HG03432 (cell line): ENCODE data around the gene ALCAM.

Experiments used
- ATAC-seq: cut with Tn5 transposase; IDR thresholded peaks from one replicate; pipeline ENCODE4 v1.9.1; 2021; ENCODE audit warnings: mild to moderate bottlenecking, moderate library complexity; ENCODE audit not compliant: unreplicated experiment

Gene ALCAM

DNA sequence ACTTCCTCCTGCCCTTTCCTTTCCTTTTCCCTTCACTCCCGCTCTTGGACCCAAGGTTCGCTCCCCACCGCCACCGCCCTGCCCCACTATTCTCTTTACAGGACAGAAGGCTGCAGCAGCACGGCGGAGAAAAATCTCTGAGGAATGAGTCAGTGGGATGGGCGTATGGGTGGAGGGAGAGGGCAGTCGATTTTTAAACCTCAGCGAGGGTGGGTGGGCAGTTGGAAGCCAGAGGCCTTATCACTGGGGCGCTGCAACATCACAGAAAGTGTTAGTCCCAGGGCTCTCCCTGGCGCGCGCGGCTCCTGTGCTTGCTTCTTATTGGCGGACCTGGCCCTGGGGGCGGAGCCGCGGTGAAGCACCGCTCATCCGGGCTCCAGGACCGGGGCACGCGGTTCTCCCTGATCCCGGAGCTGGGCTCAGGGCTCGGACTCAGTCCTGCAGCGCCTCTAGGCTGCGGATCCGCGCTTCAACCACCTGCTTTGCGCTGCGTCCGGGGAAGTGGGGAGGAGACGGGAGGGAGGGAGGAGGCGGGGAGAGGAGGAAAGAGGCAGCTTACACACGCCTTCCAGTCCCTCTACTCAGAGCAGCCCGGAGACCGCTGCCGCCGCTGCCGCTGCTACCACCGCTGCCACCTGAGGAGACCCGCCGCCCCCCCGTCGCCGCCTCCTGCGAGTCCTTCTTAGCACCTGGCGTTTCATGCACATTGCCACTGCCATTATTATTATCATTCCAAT lies at the start of gene ALCAM:
TSS of gene ALCAM (plus strand) at position 584 of the 737 bp plus-strand sequence.
- peak; percentile 61 for ATAC-seq

GRCh38 chr3:105317841-105318240 lies 48.9 kb upstream of the ALCAM start:
- no peak for ATAC-seq

- ATAC-seq, result peak; percentile 98
These were observed 44.0 kb upstream of the ALCAM start for GRCh38 chr3:105322570-105323273.

DNA sequence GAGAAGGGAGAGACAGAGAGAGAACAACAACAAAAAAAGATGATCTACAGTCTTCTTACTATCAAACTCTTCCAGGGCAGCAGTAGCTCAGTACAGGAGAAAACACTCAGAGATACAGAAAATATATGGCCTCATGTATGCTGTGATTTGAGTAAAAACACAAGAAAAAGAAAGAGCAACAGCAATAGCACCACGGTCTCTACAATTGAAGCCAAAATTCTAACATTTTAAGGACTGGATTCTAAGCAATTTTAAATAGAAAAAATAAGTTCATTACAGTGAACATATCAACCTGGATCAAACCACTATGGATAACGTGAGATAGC lies 43.5 kb upstream of the ALCAM start:
- no peak for ATAC-seq

DNA sequence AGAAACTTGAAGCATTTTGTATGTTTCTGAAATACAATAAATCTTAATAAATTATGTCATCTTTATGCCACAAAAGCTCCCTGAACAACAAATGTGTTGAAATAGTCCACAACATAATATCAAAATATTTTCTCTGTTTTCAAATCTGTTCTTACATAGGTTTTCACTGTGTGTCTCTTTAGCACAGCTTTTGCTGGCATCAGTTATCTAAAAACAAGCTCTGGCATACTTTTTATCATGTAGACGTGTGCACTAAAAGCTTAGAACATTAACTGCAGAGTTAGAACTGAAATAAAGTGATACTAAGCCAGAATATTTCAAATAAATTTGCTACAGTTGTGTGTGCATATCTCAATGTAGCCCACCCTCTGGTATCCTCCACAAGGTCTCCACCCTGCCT lies 41.8 kb upstream of the ALCAM start:
- ATAC-seq, result no peak

DNA sequence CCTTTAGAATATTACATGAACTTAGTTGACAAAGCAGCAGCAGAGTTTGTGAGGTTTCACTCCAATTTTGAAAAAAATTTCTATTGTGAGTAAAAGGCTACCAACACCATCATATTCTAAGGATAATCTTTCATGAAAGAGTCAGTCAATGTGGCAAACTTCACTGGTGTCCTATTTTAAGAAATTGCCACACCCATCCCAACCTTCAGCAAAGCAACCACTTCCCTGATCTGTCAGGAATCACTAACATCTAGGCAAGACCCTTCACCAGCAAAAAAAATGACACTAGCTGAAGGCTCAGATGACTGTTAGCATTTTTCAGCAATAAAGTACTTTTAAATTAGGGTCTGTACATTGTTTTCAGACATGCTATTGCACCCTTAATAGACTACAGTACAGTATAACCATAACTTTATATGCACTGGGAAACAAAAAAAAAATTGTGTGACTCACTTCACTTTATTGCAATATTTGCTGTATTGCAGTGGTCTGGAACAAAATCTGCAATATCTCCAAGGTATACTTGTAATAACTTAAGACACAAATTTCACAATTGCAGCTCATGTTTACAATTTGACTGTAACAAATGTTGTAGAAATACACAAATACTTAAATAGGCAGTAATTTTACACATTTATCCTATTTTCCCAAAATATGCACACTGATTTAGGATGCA lies 38.9 kb upstream of the ALCAM start:
- ATAC-seq, result no peak

DNA sequence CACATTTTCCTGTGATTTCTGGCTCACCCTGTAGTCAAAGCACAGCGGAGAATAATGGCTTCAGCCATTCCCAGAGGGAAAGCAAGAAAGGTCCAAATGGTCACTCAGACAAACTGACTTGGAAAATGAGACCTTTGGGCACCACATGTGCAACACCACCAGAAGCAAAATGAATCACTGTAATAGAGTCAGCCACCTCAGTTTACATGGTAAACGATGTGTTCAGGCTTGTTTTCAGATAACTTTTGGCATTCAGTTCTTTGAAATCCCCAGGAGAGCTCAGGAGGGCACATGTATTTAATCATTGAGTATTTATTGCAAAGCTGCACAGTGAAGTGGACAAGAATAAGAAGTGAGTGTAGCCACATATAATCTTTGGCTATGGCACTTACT lies 38.4 kb upstream of the ALCAM start:
- no peak for ATAC-seq

- ATAC-seq, result no peak
These were observed 33.7 kb upstream of the ALCAM start for GRCh38 chr3:105332961-105333360.

GRCh38 chr3:105334138-105334882 lies 32.4 kb upstream of the ALCAM start:
- peak; percentile 84 for ATAC-seq

- ATAC-seq, result no peak
These were observed 26.8 kb upstream of the ALCAM start for GRCh38 chr3:105339946-105340345.

DNA sequence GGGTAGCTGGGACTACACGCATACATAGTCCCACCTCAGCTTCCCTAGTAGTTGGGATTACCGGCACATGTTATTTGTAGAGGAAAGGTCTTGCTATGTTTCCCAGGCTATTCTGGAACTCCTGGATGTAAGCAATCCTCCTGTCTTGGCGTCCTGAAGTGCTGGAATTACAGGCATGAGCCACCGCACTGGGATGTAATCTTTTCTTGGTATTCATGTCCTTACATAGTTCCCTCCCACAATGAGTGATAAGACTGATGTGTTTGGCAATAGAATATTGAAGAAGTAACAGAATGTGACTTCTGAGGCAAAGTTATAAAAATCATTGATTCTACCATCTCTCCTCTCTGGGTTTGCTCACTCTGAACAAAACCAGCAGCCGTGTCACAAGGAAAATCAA lies 22.7 kb upstream of the ALCAM start:
- ATAC-seq, result no peak

DNA sequence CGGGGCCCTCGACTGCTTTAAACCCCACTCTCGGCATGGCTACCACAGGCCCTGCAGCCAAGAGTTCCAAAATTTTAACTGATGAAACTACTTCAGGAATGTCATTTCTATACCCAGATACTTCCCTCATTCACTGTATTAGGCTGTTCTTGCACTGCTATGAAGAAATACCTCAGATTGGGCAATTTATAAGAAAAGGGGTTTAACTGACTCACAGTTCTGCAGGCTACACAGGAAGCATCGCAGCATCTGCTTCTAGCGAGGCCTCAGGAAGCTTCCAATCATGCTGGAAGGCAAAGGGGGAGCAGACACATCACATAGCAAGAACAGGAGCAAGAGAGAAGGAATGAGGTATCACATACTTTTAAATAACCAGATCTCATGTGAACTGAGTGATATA lies 21.6 kb upstream of the ALCAM start:
- ATAC-seq, result no peak

GRCh38 chr3:105347625-105348302 lies 18.9 kb upstream of the ALCAM start:
- peak; percentile 83 for ATAC-seq

GRCh38 chr3:105348307-105348706 lies 18.4 kb upstream of the ALCAM start:
- no peak for ATAC-seq

DNA sequence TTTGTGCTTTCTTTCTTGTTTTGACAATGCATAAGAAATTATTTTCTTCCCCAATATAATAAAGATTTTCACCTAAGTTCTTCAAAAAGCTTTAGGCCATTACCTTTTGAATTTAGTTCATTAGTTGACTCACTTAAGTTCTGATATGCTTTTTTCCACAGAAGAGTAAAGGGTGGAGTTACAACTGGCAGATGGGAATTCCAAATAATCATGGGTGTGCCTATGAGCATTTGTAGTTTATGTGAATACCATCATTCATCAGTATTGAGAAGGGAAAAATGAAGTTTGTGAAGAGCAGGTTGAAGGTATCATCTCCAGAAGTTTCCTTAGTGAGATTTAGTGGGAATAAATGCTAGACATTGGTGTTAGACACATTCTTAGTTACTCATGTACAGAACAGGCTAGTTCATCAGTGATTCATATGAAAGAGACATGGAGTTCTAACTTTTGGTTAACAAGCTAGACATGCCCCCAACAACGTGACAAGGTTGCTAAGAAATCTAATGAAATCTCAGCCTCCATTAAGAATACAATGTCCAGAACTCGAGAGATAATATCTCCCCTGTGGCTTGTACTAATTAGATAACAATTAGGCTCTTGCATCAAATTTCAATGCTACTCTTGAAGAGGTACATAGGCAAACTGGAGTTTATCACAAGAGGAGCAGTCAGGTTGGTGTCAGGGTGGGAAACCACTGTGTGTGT lies 16.9 kb upstream of the ALCAM start:
- ATAC-seq, result no peak

DNA sequence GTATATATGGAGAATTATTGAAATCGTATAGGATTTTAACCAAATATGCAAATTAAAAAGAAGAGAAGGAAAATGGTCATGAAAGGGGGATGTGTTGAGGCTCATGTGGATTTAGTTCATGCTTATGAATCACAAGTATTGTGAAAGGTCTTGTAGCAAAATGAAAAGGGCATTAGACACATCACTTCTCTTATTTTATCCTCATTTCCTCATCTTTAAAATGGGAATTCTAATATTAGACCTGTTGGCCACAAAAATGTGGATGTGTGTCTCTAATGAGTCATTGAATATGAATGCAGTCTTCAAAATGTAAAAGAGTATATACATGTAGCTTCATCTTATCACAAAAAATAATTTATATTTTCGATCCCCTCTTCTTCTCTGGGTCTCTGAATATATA lies 14.9 kb upstream of the ALCAM start:
- ATAC-seq, result no peak

- ATAC-seq, result no peak
These were observed 13.7 kb upstream of the ALCAM start for GRCh38 chr3:105352976-105353375.

GRCh38 chr3:105353485-105354161 lies 13.1 kb upstream of the ALCAM start:
- peak; percentile 56 for ATAC-seq

DNA sequence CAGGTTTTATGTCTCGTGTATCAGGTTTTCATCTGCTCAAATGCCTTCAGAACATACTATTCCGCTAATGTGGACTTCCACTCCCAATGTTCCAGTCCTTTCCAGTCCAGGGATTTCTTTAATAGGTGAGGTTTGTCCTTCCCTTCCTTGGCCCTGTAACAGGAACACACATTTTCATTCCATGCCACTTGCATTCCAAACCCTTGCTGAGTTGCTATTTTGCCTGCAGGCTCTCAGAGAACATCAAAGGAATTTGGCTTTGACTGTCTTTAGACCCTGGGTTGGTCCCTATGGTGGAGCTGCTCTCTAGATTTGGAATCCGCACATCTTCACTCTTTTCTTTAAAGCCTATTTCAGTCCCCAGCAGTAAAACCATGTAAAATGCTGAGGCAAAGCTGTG lies 12.3 kb upstream of the ALCAM start:
- no peak for ATAC-seq
